ENCODE measurements around the gene SORCS1. TPM values are rescaled to one million over a fixed set of nuclear protein-coding genes. Genes with fewer than 3 reads are reported as not detected.

Gene SORCS1
- polyA plus RNA-seq, 1 of the 3 experiments (the other 2 are of a cell fraction), result 0.66 TPM

- DNase-seq, result no peak
- no peak overlapping the region for H3K9ac ChIP-seq
- no peaks in the 10 kb centered on the region for H3K9me2 ChIP-seq
- H3K4me3 ChIP-seq (ENCODE audit: low read depth in 2 of 2, low read length in 1 of 2), result no peak overlapping the region
- H4K20me1 ChIP-seq (ENCODE audit: insufficient read depth), result no peaks in the 10 kb centered on the region
- H3K4me2 ChIP-seq, result no peak overlapping the region
- TF ChIP-seq EZH2phosphoT487 (IDR thresholded peaks at IDR 0.05; ENCODE audit: borderline replicate concordance, low read depth), result no peak
- no peak for TF ChIP-seq JUND (IDR thresholded peaks at IDR 0.05)
- TF ChIP-seq POLR2AphosphoS5 (IDR thresholded peaks at IDR 0.05; ENCODE audit: low read depth, low read length), result no peak
- no peak for TF ChIP-seq RXRA (IDR thresholded peaks at IDR 0.05; ENCODE audit: borderline replicate concordance, low read depth)
- TF ChIP-seq, protein P1, sequence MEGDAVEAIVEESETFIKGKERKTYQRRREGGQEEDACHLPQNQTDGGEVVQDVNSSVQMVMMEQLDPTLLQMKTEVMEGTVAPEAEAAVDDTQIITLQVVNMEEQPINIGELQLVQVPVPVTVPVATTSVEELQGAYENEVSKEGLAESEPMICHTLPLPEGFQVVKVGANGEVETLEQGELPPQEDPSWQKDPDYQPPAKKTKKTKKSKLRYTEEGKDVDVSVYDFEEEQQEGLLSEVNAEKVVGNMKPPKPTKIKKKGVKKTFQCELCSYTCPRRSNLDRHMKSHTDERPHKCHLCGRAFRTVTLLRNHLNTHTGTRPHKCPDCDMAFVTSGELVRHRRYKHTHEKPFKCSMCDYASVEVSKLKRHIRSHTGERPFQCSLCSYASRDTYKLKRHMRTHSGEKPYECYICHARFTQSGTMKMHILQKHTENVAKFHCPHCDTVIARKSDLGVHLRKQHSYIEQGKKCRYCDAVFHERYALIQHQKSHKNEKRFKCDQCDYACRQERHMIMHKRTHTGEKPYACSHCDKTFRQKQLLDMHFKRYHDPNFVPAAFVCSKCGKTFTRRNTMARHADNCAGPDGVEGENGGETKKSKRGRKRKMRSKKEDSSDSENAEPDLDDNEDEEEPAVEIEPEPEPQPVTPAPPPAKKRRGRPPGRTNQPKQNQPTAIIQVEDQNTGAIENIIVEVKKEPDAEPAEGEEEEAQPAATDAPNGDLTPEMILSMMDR (IDR thresholded peaks at IDR 0.05), result no peak
- no peak for TF ChIP-seq EP300 (IDR thresholded peaks at IDR 0.05; ENCODE audit: borderline replicate concordance in 1 of 2, low read depth in 1 of 2, low read length in 1 of 2)
- TF ChIP-seq, protein P2, sequence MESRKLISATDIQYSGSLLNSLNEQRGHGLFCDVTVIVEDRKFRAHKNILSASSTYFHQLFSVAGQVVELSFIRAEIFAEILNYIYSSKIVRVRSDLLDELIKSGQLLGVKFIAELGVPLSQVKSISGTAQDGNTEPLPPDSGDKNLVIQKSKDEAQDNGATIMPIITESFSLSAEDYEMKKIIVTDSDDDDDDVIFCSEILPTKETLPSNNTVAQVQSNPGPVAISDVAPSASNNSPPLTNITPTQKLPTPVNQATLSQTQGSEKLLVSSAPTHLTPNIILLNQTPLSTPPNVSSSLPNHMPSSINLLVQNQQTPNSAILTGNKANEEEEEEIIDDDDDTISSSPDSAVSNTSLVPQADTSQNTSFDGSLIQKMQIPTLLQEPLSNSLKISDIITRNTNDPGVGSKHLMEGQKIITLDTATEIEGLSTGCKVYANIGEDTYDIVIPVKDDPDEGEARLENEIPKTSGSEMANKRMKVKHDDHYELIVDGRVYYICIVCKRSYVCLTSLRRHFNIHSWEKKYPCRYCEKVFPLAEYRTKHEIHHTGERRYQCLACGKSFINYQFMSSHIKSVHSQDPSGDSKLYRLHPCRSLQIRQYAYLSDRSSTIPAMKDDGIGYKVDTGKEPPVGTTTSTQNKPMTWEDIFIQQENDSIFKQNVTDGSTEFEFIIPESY (IDR thresholded peaks at IDR 0.05; ENCODE audit: borderline replicate concordance, low read depth), result no peak
- no peak for TF ChIP-seq FOXJ3 (CRISPR knock-in tag; IDR thresholded peaks at IDR 0.05)
- no peak for TF ChIP-seq RFX5 (IDR thresholded peaks at IDR 0.05; ENCODE audit: low read length)
- TF ChIP-seq REST (IDR thresholded peaks at IDR 0.05; ENCODE audit: low read depth, low read length), result no peak
- TF ChIP-seq GATA2 (CRISPR knock-in tag; IDR thresholded peaks at IDR 0.05), result no peak
- TF ChIP-seq TAF1 (IDR thresholded peaks at IDR 0.05; ENCODE audit: borderline replicate concordance, low read depth, low read length), result no peak
- H3K4me1 ChIP-seq (ENCODE audit: control insufficient read depth in 1 of 2, insufficient read depth in 2 of 2, low read depth in 1 of 2, low read length in 1 of 2), result peaks cover 0 to 11% of the 10 kb centered on the region in 2 experiments; a peak in 1 of 4 replicates
- no peaks in the 10 kb centered on the region for H3K9me3 ChIP-seq
- no peaks in the 10 kb centered on the region for H3K36me3 ChIP-seq (replicated peaks in 1 of 2; ENCODE audit: control insufficient read depth in 1 of 2, insufficient read depth in 2 of 2, low read length in 1 of 2)
- H3F3A ChIP-seq (replicated peaks; ENCODE audit: insufficient read depth), result no peaks in the 10 kb centered on the region
- H3K79me2 ChIP-seq (ENCODE audit: insufficient read depth), result no peaks in the 10 kb centered on the region
- WGBS (ENCODE audit: low lambda C conversion rate), result 49% methylated on average over 5 of the region's 5 CpGs
- H2AFZ ChIP-seq (ENCODE audit: low read depth), result no peak overlapping the region
- no peaks in the 10 kb centered on the region for H3K27me3 ChIP-seq (ENCODE audit: insufficient read depth)
- CTCF ChIA-PET, result no interaction called here
- POLR2A ChIA-PET, result no interaction called here
- no peak overlapping the region; a peak in 1 of 4 replicates for H3K27ac ChIP-seq (ENCODE audit: low read depth in 2 of 2, low read length in 1 of 2)
These were observed 223.0 kb downstream of the SORCS1 start for GRCh38 chr10:106941297-106942034.
